GM10266 (cell line): ENCODE results near the gene TXNDC5.
"Not testable (repeated sequence)": the region's sequence is repeated elsewhere in the genome, so short reads cannot be mapped to it uniquely, and the experiment has no call there.

Source experiments
- DNase-seq: peaks from one replicate; pipeline ENCODE4 v3.0.0; 2012; ENCODE audit errors: extremely low spot score
- CTCF ChIP-seq: IDR thresholded peaks from 2 replicates; pipeline ENCODE4 v1.5.1; 2012; ENCODE audit warnings: mild to moderate bottlenecking, low read depth; ENCODE audit not compliant: control insufficient read depth, insufficient read depth; ENCODE audit errors: missing control alignments

Gene TXNDC5

GRCh38 chr6:7896465-7896987 is 14.1 kb downstream of the TXNDC5 start:
- no peak for DNase-seq
- TF ChIP-seq CTCF, result no peak

- no peak for DNase-seq
- no peak for TF ChIP-seq CTCF
Observed at GRCh38 chr6:7895125-7895423, 15.5 kb downstream of the TXNDC5 start.

GRCh38 chr6:7894262-7895124 is 16.1 kb downstream of the TXNDC5 start:
- DNase-seq, result no peak
- TF ChIP-seq CTCF, result no peak

- TF ChIP-seq CTCF, result no peak
- DNase-seq, result no peak
Observed at GRCh38 chr6:7893342-7893741, 17.2 kb downstream of the TXNDC5 start.

- not testable (repeated sequence) for DNase-seq
Observed at GRCh38 chr6:7892367-7892766, 18.2 kb downstream of the TXNDC5 start.

- DNase-seq, result no peak
- TF ChIP-seq CTCF, result no peak
Observed at GRCh38 chr6:7891078-7891872, 19.3 kb downstream of the TXNDC5 start.

- DNase-seq, result no peak
- TF ChIP-seq CTCF, result no peak
Observed at GRCh38 chr6:7888587-7889357, 21.8 kb downstream of the TXNDC5 start.
